MCF 10A (cell line): ENCODE results near the gene WNT8B. TPM values are rescaled to one million over a fixed set of nuclear protein-coding genes. Genes with fewer than 3 reads are reported as not detected.
A peak's percentile ranks its signal among the peaks of the same experiment; 100 is the strongest.

Source experiments
- BruUV-seq: library from RNA; stranded (reverse); fragments of 400-500 nt; replicated peaks from 2 replicates; lab custom pipeline; 2021; lab: Mats Ljungman, UMichigan
- CTCF ChIA-PET: fragments of 300-600 bp; sonication (Branson Sonifier 250); formaldehyde crosslinking; extraction: SDS; loops from one replicate; lab custom pipeline; 2021; ENCODE audit warnings: antibody characterized with exemption, inconsistent platforms; lab: Yijun Ruan, JAX
- POLR2A ChIA-PET: fragments of 300-600, 350-650 bp; sonication (Branson Sonifier 250); formaldehyde crosslinking; extraction: SDS; loops from one replicate; lab custom pipeline; 2020; ENCODE audit warnings: antibody characterized with exemption, inconsistent platforms; lab: Yijun Ruan, JAX
- DNase-seq: peaks from one replicate; pipeline ENCODE4 v3.0.0-alpha.2; 2018; ENCODE audit not compliant: unreplicated experiment
- H3K27ac Mint-ChIP-seq: one replicate; pipeline ENCODE4 v1.8.0; 2022; ENCODE audit warnings: mild to moderate bottlenecking, low read depth, mixed read lengths; ENCODE audit not compliant: unreplicated experiment
- H3K27me3 Mint-ChIP-seq: one replicate; pipeline ENCODE4 v1.8.0; 2022; ENCODE audit warnings: mixed read lengths; ENCODE audit not compliant: insufficient read depth, unreplicated experiment
- H3K36me3 Mint-ChIP-seq: one replicate; pipeline ENCODE4 v1.8.0; 2022; ENCODE audit warnings: mild to moderate bottlenecking, moderate library complexity, mixed read lengths; ENCODE audit not compliant: insufficient read depth, unreplicated experiment
- H3K4me1 Mint-ChIP-seq: one replicate; pipeline ENCODE4 v1.8.0; 2022; ENCODE audit warnings: mixed read lengths; ENCODE audit not compliant: insufficient read depth, unreplicated experiment
- H3K4me3 Mint-ChIP-seq: one replicate; pipeline ENCODE4 v1.8.0; 2022; ENCODE audit warnings: mild to moderate bottlenecking, moderate library complexity, mixed read lengths; ENCODE audit not compliant: unreplicated experiment
- H3K9me3 Mint-ChIP-seq: one replicate; pipeline ENCODE4 v1.8.0; 2022; ENCODE audit warnings: mixed read lengths; ENCODE audit not compliant: unreplicated experiment
- intact Hi-C: fragments of 100-400 bp; cut with micrococcal nuclease; formaldehyde crosslinking; loops from 2 replicates; pipeline ENCODE4 v1.14.1; 2022
- total RNA-seq: library from RNA; stranded (reverse); gene quantifications from 2 replicates; pipeline ENCODE4 v1.2.3, GENCODE V29; 2022
- TF ChIP-seq, protein P1 (sequence below): fragments of 200-600 bp; IDR thresholded peaks from one replicate; pipeline ENCODE4 v1.8.0; 2022; ENCODE audit warnings: antibody characterized with exemption, mild to moderate bottlenecking; ENCODE audit not compliant: unreplicated experiment

Gene WNT8B
- total RNA-seq, 1 experiment from 2014 or later, result not detected

DNA sequence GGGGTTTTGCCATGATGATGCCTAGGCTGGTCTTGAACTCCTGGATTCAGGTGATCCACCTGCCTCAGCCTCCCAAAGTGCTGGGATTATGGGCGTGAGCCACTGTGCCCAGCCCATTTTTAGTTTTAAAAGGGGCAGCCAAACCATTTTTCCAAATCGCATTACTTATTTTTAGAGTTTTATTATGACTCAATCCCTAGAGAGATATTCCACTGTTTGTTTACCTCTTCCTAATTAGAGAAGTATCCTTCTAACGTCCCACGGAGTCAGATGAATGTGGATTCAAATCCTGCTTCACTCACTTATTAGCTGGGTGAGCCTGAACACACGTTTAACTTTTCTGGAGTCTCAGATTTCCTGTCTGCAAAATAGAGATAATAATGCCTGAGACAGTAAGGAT lies 15.2 kb downstream of the WNT8B start:
- DNase-seq, result no peak
- POLR2A ChIA-PET, result no interaction called here
- Mint-ChIP-seq H3K4me1 (peaks cover 5% of the 10 kb centered on the region), H3K27me3 (peaks cover 47% of the 10 kb centered on the region), H3K9me3 (no peaks in the 10 kb centered on the region), H3K4me3 (no peak overlapping the region), H3K36me3 (no peaks in the 10 kb centered on the region), H3K27ac (no peak overlapping the region)
- no TSS peak for BruUV-seq
- intact Hi-C loops, result no loop called here
- CTCF ChIA-PET, result no interaction called here
- TF ChIP-seq, protein P1, sequence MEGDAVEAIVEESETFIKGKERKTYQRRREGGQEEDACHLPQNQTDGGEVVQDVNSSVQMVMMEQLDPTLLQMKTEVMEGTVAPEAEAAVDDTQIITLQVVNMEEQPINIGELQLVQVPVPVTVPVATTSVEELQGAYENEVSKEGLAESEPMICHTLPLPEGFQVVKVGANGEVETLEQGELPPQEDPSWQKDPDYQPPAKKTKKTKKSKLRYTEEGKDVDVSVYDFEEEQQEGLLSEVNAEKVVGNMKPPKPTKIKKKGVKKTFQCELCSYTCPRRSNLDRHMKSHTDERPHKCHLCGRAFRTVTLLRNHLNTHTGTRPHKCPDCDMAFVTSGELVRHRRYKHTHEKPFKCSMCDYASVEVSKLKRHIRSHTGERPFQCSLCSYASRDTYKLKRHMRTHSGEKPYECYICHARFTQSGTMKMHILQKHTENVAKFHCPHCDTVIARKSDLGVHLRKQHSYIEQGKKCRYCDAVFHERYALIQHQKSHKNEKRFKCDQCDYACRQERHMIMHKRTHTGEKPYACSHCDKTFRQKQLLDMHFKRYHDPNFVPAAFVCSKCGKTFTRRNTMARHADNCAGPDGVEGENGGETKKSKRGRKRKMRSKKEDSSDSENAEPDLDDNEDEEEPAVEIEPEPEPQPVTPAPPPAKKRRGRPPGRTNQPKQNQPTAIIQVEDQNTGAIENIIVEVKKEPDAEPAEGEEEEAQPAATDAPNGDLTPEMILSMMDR, result no peak

- TF ChIP-seq, protein P1, result no peak
- ChIA-PET POLR2A (no interaction called here), CTCF (no interaction called here)
- intact Hi-C loops, result no loop called here
- Mint-ChIP-seq H3K4me3 (no peak overlapping the region), H3K27ac (no peak overlapping the region), H3K9me3 (no peaks in the 10 kb centered on the region), H3K27me3 (peaks cover 40% of the 10 kb centered on the region), H3K4me1 (peaks cover 5% of the 10 kb centered on the region), H3K36me3 (no peaks in the 10 kb centered on the region)
- no peak for DNase-seq
- no TSS peak for BruUV-seq
Measured at GRCh38 chr10:100479037-100479436, 16.2 kb downstream of the WNT8B start.

- Mint-ChIP-seq H3K4me3 (no peak overlapping the region), H3K27me3 (peaks cover 37% of the 10 kb centered on the region), H3K9me3 (no peaks in the 10 kb centered on the region), H3K36me3 (no peaks in the 10 kb centered on the region), H3K27ac (no peak overlapping the region), H3K4me1 (peaks cover 5% of the 10 kb centered on the region)
- TF ChIP-seq, protein P1, result no peak
- DNase-seq, result no peak
- no TSS peak for BruUV-seq
- POLR2A ChIA-PET, result interaction anchor here (1.1 to 3.2 kb wide), 2 partner anchors 12 to 133 kb away, joined by 3 to 11 read pairs; partner anchors contain the start of gene SCD
- CTCF ChIA-PET, result interaction anchor here (0.6 kb wide), 3 partner anchors 119 to 613 kb away, joined by 3 to 4 read pairs (median 4); no protein-coding TSS in a partner anchor
- intact Hi-C loops, result no loop called here
Measured at GRCh38 chr10:100480002-100480401, 17.2 kb downstream of the WNT8B start.

DNA sequence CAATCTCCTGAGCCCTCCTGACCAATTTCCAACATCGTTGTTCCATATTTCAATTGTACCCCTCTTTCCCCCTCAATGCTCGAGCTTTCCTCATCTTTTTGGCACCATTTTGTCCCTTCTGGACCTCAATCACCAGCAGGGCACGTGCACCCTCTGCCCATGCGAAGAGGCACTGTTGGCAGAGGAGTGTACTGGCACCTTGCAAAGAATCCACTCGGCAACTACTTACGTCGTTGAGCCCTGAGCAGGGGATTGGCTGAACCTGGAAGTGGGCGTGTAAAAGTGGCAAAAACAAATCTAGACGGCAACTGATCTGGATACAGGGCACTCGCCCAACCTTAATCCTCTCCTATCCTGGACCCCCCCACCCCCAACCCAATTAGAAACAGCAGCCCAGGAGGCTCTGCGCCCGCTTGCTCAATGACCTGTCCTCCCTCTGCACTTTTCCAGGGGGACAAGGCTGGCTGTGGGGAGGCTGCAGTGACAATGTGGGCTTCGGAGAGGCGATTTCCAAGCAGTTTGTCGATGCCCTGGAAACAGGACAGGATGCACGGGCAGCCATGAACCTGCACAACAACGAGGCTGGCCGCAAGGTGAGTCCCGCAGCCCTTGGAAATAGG lies 18.8 kb downstream of the WNT8B start:
- Mint-ChIP-seq H3K4me1 (peaks cover 5% of the 10 kb centered on the region), H3K4me3 (no peak overlapping the region), H3K36me3 (no peaks in the 10 kb centered on the region), H3K27me3 (peaks cover 37% of the 10 kb centered on the region), H3K9me3 (no peaks in the 10 kb centered on the region), H3K27ac (no peak overlapping the region)
- CTCF ChIA-PET, result interaction anchor here (0.6 to 2.8 kb wide), 15 partner anchors 8 to 615 kb away, joined by 3 to 18 read pairs (median 4); no protein-coding TSS in a partner anchor
- peak; percentile 89 for DNase-seq
- no TSS peak for BruUV-seq
- POLR2A ChIA-PET, result interaction anchor here (0.6 to 3.2 kb wide), 8 partner anchors 14 to 1939 kb away, joined by 3 to 11 read pairs (median 3); partner anchors contain the start of gene SCD
- intact Hi-C loops, result no loop called here
- TF ChIP-seq, protein P1, result no peak
